ENCODE measurements around the gene TGFBR1.

Gene TGFBR1

DNA sequence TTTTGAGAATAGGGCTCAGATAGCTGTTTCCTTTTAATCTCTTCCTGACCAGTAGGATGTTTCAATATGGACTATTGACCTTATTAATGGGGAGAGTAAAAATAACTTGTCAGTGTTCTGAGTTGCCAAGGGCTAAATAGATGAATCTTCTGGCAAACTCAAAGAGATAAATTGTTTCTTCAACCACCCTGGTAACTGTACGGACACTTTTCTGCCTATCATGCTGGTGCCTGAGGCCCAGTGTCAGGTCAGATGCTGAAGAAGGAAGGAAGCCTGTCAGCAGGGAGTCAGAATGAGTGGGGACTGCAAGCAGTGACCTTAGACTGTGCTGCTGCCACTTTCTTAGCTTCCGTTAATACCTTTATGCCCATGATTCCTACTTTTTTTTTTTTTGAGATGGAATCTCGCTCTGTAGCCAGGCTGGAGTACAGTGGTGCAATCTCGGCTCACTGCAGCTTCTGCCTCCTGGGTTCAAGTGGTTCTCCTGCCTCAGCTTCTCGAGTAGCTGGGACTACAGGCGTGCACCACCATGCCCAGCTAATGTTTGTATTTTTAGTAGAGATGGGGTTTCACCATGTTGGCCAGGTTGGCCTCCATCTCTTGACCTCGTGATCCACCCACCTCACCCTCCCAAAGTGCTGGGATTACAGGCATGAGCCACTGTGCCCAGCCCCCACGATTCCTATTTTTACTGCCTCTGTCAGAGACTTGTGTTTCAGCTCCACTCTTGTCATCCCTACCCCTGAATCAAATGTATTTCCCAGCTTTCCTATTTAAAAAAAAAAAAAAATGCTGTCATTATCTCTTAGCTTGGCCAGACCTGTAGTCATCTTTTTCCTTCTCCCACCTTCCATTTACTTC is 33.7 kb downstream of the TGFBR1 start:
- DNase-seq = no peak

DNA sequence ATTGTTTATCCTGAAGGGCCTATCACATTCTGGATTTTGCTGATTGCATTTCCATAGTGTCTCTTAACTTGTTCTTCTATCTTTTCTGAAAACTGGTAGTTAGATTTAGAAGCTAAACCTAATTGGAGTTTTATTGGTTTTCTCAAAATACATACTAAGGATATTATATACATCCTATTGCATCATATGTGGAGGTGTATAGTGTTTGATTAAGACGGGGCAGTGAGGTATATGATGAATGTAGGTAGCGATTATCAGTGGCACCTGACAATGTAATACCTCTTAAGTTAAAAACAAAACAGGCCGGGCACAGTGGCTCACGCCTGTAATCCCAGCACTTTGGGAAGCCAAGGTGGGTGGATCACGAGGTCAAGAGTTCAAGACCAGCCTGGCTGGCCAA is 35.0 kb downstream of the TGFBR1 start:
- no peak for DNase-seq

DNA sequence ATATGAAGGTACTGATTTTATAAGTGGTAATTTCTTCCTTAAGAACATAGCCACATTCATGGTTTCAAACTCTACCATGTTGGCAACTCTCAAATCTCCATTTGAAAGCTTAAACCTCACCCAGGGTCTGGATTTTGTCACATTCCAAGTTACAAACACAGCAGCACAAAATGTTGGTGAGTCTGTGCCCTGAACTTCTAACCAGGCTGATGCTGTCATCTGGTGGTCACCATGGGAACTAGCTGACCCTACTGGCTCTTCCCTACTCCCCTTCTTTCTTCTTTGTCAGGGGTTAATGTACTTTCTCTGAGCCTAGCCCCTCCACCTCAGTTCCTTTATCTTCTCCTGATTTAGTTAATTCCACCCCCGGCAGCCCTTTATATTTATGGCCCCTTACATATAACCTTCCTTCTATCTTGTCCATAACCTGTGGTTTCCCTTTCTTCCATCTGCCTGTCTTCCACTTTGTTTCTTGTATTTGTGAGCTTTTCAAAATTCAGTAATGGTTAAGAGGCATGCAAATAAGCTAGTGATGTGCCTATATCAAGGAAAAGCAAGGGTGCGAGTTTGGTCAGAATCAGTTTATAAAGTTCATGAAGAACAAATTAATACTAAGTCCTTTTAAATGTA is 35.9 kb downstream of the TGFBR1 start:
- peak in 1 of 2 donors; percentile 15 for DNase-seq

DNA sequence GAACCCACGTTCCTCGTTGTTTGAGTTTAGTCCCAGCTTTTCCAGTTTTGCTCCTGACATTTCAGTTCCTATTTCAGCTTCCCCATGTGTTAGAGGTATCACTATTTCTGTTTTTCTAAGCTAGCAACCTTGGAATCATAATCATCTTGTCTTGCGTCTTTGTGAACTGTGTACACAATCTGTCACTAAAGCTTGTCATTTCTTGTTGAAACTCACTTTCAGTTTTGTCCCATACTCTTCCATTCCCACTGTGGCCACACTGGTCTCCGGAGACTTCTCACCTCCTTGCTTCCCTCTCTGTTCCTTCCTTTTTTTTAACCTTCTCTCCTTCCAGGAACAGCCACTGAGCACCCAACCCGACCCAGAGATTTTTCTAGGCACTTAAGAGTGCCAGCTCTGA is 36.9 kb downstream of the TGFBR1 start:
- DNase-seq = no peak

DNA sequence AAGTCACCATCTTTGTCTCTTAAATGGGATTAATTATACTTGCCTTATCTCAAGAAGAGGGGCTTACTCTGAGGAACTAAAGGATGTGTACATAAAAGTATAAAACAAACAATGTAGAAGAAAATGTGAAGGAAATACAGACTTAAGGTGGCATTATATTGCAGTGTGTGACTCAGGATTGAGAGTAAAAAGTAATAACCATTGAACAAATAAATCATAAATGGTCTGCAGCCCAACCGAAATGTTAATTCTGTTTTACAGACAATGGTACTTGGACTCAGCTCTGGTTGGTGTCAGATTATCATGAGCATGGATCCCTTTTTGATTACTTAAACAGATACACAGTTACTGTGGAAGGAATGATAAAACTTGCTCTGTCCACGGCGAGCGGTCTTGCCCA is 37.4 kb downstream of the TGFBR1 start:
- no peak for DNase-seq

DNA sequence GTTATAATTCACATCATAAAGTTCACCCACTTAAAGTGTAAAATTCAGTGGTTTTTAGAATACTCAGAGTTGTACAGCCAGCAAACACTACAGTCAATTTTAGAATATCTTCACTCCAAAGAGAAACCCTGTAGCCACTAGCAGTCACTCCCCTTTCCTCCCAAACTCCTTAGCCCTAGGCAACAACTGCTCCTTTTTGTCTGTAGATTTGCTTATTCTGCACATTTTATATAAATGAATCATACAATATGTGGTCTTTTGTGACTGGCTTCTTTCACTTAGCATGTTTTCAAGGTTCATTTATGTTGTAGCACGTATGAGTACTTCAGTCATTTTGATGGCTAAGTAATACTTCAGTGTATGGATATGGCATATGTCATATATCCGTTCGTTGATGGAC is 38.7 kb downstream of the TGFBR1 start:
- no peak for DNase-seq

DNA sequence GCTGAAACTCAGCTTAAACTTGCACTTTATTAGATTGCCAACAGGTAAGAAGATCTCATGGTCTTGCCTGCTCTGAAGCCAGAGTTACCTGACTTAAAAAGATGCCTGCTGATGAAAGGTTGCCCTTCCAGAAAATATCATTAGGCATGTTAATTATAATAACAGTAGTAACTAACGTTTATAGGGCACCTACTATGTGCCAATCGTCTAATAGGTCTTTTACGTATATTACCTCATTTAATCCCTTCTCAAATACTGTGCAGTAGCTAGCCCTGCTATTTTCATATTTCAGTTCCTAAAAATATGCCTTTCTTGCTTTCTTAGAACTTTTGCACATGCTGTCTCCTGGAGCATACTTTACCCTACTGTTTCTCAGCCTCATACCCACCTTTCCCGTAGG is 40.1 kb downstream of the TGFBR1 start:
- no peak for DNase-seq

DNA sequence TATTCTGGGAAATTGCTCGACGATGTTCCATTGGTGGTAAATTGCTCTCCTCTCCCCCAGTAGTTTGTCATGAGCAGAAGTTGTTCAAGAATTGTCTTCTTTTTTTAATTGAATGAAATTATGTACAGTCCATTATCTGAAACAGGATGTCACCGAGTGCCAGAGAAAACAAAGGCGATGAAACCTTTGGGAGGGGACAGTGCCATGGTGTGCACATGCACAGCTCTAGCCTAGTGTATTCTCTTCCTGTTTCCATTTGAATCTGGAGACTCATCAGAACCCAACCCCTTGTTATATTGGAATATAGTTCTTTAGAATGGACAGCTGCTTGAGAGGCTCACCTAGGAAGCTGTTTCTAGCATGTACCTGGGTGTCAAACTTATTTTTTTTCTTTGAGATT is 41.7 kb downstream of the TGFBR1 start:
- DNase-seq = no peak

DNA sequence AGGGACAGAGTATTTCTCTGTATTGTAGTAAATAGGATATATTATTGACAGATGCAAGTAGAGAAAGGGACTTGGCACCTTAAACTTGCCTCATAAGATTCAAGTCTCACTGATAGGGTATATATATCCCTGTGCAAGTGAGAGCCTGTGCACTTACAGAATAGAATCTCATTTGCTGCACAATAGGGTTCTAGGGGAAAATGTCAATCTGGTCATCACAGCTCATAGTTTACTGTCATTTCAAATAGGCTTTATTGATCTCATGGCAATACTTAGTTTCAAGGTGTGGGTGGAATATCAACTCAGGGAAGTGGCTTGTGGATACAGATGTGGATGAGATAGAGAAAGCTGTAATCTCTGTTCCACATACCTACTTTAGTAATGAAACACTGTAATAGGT is 42.3 kb downstream of the TGFBR1 start:
- no peak for DNase-seq

DNA sequence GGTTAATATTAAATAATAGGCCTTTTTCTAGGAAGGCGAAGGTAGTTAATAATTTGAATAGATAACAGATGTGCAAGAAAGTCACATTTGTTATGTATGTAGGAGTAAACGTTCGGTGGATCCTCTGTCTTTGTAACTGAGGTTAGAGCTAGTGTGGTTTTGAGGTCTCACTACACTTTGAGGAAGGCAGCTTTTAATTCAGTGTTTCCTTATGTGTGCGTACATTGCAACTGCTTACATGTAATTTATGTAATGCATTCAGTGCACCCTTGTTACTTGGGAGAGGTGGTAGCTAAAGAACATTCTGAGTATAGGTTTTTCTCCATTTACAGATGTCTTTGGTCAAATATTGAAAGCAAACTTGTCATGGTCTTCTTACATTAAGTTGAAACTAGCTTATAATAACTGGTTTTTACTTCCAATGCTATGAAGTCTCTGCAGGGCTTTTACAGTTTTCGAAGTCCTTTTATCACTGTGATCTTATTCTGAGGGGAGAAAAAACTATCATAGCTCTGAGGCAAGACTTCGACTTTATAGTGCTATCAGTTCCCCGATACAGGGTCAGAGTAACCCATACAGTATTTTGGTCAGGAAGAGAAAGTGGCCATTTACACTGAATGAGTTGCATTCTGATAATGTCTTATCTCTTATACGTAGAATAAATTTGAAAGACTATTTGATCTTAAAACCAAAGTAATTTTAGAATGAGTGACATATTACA is 45.7 kb downstream of the TGFBR1 start:
- no peak for DNase-seq

DNA sequence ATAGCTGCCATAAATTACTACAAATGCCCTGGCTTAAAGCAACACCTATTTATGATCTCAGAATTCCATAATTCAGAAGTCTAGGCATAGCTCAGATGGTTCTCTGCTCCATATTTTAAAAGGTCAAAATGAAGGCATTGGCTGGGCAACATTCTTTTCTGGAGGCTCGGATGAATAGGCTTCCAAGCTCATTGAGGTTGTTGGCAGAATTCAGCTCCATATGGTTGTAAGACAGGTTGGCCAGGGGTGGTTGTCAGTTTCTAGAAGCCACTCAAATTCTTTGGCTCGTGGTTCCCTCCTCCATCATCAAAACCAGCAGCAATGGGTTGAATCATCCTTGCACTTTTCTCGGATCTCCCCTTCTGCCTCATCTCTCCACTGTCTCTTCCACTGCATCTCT is 49.4 kb downstream of the TGFBR1 start:
- no peak for DNase-seq

DNA sequence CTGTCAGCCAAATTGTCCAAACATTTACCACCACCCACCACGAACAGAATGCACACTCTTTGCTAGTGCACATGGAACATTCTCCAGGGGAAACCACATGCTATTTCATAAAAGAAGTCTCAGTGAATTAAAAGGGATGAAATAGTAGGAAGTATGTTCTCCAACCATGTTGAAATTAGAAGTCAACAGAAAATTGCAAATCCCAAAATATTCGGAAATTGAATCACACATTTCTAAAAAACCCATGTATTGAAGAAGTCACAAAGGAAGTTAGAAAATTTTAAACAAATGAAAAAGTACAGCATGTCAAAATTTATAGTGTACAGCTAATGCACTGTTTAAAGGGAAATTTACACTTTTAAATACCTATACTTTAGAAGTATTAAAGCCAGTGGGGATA is 50.8 kb downstream of the TGFBR1 start:
- DNase-seq = no peak

DNA sequence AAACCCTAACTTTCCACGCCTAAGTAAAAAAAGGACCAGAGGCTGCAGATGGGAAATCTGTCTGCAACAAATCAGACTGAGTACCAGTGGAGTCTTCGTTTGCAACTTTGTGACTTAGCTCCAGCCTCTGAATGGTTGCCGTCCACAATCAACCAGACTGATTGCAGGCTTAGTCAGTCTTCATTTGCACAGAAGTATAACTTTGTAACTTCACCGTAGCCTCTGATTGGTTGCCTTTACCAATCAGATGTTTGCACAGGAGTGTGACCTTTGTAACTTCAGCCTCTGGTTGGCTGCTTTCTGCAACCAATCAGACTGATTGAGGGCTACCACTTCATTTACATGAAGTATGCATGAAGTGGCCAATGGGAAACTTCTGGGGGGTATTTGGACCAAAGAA is 53.7 kb downstream of the TGFBR1 start:
- DNase-seq = no peak

DNA sequence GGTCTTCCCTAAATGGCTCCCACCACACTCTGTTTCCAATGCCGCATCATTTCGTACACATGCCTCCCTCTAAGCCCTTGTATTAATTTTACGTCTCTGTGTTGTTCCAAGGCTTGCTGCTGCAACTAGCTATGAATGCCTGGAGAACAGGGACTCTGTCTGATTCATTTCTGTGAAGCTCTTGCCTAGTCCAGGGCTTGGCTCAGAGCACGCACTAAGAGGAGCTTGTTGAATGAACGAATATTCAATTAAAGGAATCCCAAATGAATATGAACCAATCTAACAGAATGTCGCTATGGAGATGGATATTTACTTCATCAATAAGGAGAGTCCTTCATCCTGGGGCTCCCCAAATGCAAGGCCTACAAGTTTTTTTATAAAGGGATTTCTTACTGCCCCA is 55.3 kb downstream of the TGFBR1 start:
- DNase-seq = no peak

DNA sequence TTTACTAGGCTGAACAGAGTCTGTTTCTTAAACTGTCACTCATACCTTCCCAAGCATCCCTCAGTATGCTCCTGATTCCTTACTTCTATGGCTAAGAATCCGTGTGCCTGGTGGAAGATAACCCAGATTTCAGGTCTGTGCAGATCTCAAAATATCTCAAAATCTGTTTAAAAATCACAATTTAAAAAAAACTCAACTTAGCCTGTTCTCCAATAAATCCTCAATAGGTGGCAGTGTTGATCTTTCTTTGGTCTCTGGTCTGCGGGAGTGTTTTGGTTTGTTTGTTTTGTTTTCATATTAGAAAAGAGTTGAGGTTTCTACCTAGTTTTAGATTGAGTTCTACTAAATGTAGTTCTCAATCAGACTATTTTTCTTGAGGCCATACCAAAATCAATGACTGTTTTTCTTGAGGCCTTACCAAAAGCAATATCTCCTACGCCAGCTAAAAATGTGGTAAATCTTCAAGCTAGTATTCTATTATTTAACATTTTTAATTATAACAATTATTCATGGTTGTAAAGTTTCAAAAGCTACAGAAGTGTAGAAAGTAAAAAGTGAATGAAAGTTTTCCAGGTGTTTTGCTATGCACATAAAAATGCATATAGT is 57.9 kb downstream of the TGFBR1 start:
- no peak for DNase-seq

DNA sequence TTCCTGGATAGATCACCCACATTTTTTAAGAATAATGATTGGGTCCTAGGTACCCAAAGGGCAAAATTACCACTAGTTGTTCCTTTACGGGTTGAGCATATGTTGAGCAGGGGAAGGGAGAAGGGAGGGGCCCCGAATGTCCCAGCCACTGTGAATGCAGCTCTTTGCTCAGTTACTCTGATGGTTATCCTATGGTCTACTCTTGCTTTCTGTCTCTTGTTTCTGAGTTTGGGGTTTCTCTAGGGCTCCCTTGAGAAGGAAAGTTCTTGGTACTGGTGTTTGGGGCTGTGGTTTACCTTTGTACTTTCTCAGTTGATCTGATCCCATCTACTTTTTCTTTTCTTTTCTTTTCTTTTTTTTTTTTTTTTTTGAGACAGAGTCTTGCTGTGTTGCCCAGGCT is 61.2 kb downstream of the TGFBR1 start:
- DNase-seq = no peak

DNA sequence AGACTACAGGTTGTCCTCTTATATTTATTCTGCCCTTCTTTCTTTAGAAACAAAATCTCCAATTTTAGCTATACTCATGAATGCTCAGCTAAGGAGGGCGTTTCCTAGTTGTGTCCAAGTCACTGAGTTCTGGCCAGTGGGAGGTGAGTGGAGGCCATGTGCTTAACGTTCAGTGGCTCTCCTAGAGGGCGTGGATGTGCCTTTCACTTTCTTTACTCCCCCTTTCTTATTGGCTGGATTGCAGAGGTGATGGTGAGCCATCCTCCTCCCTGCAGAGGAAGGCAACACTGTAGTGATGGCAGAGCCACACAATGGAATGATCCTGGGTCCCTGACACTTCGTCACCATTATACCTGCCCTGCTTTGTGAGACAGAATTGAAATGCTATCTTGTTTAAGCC is 62.2 kb downstream of the TGFBR1 start:
- DNase-seq = no peak

DNA sequence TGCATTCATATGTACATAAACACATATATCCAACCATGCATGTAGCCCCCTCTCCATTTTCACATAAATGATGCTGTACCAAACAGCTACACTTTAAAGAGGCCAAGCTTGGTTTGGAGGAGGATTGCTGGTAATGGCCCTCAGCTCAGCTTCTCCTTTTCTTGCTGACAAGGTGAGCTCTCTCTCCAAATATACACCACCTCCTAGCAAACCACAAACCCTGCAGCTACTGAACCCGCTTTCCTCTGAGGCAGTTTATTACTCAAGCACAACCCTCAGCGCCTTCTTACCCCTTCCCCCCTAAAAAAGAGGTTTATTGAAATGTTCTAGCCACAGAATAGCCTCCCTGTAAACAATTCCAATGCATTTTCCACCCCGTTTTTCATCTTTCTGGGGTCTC is 62.8 kb downstream of the TGFBR1 start:
- no peak for DNase-seq

DNA sequence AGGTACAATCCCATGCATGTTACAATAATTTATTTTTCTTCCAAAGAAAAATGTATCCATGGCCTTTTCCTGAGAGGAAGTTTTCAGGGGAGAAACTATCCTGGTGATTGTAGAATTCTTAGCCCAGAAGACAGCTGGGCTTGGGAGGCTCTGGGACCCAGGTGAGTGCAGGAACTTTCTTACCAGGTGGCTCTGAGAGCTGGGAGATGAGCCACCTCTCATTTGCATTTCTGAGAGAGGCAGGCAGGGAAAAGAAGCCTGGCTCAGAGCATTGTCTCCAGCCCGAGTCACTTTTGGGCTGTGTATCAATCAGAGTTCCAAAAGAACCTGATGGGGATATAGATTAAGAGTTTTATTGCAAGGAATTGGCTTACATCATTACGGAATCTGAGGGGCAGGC is 64.2 kb downstream of the TGFBR1 start:
- no peak for DNase-seq

DNA sequence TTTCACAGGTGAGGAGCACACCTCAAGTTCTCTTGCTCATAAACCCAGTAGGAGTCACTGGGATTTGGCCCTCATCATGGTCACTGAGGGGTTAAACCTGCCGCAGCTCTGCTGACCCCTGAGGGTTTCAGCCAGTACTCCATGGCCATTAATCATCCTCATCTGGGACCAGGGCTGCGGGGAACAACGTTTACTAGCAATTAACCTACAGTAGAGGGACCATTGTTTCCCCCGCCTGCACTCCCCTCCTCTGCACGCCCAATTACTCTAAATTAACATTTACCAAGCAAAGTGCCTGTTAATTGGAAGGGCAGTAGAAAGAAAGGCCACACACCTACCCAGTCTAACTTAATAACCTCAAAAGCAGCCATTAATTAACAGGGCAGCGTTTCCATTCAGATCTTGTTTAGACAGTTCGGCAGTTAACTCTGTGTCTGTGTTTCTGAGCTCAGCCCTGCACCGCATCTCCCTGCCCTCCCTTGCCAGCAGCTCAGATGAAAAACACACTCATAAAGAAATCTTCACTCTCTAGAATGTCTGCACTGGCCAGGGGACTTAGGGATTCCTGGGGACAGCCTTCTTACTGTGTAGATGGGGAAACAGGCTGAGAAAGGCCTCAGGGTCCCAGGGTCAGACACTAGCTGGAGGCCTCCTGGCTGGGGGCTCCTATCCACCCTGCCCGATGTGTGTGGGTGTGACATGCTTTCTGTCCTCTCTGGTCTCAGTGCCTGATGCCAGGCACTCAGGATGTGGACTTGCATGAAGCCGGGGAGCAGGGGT is 65.3 kb downstream of the TGFBR1 start:
- no peak for DNase-seq

DNA sequence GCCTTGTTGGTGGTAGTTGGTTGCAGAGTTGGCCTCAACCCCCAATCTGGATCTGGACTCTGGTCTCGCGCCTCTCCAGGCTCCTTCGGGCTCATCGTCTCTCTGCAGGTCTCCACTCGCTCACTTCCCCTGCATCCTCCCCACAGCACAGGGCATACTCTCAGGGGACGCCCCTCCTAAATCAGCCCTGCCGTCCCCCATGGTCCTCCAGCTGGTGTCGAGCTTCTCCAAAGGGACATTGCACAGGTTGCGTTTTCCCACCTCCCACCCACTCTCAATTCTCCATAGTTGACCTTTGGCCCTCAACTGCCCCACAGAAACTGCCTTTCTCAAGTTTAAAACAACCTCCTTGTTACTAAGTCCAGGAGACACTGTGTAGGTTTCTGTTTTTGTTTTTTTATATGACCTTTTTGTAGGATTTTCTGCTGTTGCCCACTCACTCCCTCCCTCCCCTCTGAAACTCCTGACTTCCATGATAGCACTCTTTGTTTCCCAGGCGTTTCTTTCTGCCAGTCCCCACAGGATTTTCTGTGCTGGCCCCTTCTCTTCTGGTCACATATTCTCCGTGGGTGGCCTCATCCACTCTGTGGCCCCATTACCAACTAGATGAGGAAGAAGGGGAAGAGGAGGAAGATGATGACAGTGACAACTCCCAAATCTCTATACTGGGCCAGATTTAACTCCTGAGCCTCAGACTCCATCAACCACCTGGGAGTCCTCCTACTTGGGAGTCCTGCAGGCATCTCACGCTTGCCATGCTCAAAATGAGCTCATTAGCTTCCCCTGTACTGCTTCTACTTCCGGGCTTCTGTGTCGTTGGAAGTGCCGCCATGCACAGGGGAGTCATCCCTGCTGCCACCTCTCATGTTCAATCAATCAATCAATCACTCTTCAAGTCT is 66.6 kb downstream of the TGFBR1 start:
- DNase-seq = no peak

All from stimulated activated CD4-positive, alpha-beta T cell treated with anti-CD3 and anti-CD28 coated beads, Interleukin-2, amount 100 ng/mL, for 48 hours (primary cell).